Aortic smooth muscle cell (primary cell): ENCODE data around the gene TBC1D20. TPM values are rescaled to one million over a fixed set of nuclear protein-coding genes. Genes with fewer than 3 reads are reported as not detected.

Source experiments
- total RNA-seq: library from RNA; depleted of rRNA; stranded (reverse); fragments of >200 nt; gene quantifications from 2 replicates; pipeline ENCODE4 v1.2.3, GENCODE V29; 2014

Gene TBC1D20, protein sequence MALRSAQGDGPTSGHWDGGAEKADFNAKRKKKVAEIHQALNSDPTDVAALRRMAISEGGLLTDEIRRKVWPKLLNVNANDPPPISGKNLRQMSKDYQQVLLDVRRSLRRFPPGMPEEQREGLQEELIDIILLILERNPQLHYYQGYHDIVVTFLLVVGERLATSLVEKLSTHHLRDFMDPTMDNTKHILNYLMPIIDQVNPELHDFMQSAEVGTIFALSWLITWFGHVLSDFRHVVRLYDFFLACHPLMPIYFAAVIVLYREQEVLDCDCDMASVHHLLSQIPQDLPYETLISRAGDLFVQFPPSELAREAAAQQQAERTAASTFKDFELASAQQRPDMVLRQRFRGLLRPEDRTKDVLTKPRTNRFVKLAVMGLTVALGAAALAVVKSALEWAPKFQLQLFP
- total RNA-seq: 27.6 and 28.5 TPM in 2 replicates

DNA sequence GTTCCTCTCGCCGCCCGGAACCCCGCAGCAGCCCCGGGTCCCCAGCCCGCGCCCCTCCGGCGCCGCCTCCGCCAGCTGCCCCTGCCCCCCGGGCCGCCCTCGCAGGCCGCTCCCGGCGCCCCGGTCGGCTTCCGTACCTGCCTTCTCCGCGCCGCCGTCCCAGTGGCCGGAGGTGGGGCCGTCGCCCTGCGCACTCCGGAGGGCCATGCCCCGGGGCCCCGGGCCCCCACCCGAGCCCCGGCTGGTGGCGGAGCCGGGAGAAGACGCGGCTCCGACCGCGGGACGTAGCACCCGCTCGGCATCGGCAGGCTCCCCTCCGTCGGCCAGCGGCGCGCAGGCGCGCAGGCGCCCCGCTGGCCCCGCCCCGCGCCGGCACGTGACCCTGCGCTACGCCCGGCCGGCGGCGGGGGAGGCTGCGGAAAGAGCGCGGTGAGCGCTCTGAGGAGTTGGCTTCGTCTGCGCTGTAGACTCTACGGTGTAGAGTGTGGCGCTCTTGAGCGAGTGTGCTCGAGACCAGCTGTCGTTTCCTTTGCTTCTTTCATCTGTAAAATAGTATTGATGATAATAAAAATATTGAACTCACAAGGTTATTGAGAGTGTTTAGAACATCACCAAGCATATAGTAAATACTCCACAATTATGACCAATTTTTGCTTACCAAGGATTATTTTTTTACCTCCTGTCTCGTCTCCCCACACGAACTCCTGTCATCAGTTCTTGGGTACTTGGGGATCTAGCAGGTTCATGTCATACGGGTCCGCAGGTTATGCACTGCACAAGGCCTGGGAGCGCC is at the start of gene TBC1D20:
Gene TBC1D20 (minus strand): TSS at position 335 of the 793 bp plus-strand sequence. CDS start 128 bp downstream, at position 207.

DNA sequence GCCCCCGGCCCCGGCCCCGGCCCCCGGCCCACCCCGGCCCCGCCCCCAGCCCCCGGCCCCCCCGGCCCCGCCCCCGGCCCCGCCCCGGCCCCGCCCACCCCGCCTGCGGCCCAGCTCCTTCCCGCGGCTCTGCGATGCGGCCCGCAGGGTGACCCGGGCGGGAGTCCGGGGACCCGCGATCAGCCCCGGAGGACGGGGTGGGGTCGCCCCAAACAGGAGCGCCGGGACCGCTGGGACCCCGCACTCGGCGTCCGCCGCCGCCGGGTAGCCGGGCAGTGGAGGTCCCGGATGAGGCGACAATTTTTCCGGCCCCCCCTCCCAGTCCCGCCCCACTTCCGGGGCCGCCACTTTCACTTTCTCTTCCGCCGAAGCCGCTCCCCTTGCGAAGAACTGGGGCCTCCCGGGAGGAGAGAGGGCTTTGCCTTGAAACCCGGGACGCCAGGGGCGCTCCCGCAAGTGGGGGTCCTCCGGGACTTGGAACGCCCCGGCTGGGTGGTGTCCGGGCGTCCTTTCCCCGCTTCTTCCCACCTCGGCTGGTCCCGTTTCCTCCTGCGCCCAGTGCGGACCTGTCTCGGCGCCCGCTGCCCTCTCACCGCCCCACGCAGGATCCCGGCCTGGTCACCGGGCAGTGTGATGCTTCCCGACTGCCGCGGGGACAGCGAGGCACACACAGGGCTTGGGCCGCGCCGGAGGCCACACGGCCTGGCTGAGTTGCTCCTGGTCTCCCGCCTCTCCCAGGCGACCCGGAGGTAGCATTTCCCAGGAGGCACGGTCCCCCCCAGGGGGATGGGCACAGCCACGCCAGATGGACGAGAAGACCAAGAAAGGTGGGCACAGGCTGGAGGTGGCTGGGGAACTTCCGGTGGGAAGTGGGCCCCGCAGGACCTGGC is 54.1 kb downstream of the TBC1D20 start, which contains the start of gene RBCK1:
Gene RBCK1 (plus strand): TSS at position 347 of the 890 bp plus-strand sequence. CDS start 459 bp downstream, at position 806.

Other genes with a start within 250 kb of the TBC1D20 start
- gene DEFB129, start 235.3 kb downstream of the TBC1D20 start, total RNA-seq: not detected in 2 replicates
- gene DEFB132, start 204.8 kb downstream of the TBC1D20 start, total RNA-seq: not detected in 2 replicates
- 2.2 and 3.7 TPM in 2 replicates for gene C20orf96, start 171.8 kb downstream of the TBC1D20 start, total RNA-seq
- gene ZCCHC3, start 165.0 kb downstream of the TBC1D20 start, total RNA-seq: 7.9 and 9.5 TPM in 2 replicates
- gene SOX12, start 137.0 kb downstream of the TBC1D20 start, total RNA-seq: 1.6 and 2.7 TPM in 2 replicates
- 13.3 and 15.9 TPM in 2 replicates for gene NRSN2, start 115.4 kb downstream of the TBC1D20 start, total RNA-seq
- gene TRIB3, start 81.8 kb downstream of the TBC1D20 start, total RNA-seq: 14.5 and 15.5 TPM in 2 replicates
- gene RBCK1, start 54.2 kb downstream of the TBC1D20 start, total RNA-seq: 54.6 and 60.0 TPM in 2 replicates
- 94.1 and 97.2 TPM in 2 replicates for gene CSNK2A1, start 81.3 kb upstream of the TBC1D20 start, total RNA-seq
- gene TCF15, start 147.8 kb upstream of the TBC1D20 start, total RNA-seq: not detected in 2 replicates
- 42.8 and 61.2 TPM in 2 replicates for gene SRXN1, start 190.7 kb upstream of the TBC1D20 start, total RNA-seq
- gene SCRT2, start 213.3 kb upstream of the TBC1D20 start, total RNA-seq: not detected in 2 replicates